ENCODE measurements around the gene EXOC3.
A peak's percentile ranks its signal among the peaks of the same experiment; 100 is the strongest.
"Not testable (repeated sequence)": the region's sequence is repeated elsewhere in the genome, so short reads cannot be mapped to it uniquely, and the experiment has no call there.

EXOC3 gene

DNA sequence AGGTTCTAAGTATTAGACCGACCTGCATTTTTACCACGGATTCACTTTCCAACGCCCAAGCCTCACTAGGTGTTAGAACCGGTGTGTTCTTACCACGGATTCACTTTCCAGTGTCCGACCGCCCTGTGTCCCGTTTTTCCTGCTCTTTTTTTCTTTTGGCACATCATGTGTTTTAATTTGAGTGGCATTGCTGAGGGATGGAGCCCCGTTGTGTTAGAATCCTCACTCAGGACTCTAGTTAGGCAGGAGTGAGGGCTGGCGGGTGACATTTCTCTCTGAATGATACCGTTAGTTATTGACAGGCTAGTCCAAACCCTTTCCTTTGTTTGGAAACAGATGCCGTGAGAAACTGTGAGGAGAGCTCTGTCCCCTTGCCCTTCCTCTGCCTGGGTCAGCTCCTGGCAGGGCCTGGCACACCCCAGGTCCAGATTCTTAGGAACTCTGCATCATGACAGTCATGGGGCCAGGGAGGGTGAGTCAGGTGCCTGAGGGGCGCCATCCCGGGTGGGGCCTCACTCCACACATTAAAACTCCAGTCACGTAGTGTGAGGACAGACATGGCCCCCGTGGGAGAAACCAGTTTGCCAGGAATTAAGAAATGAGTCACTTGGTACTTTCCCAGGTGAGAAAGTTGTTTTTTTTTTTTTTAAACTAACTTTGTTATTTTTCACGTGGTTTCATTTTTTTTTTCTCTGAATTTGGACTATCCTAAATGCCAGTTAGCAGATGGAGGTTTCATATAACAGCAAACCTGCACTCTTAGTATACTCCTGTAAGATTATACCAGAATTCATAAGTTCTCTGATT, 15.8 kb downstream of the EXOC3 start:
- no peak for DNase-seq

DNA sequence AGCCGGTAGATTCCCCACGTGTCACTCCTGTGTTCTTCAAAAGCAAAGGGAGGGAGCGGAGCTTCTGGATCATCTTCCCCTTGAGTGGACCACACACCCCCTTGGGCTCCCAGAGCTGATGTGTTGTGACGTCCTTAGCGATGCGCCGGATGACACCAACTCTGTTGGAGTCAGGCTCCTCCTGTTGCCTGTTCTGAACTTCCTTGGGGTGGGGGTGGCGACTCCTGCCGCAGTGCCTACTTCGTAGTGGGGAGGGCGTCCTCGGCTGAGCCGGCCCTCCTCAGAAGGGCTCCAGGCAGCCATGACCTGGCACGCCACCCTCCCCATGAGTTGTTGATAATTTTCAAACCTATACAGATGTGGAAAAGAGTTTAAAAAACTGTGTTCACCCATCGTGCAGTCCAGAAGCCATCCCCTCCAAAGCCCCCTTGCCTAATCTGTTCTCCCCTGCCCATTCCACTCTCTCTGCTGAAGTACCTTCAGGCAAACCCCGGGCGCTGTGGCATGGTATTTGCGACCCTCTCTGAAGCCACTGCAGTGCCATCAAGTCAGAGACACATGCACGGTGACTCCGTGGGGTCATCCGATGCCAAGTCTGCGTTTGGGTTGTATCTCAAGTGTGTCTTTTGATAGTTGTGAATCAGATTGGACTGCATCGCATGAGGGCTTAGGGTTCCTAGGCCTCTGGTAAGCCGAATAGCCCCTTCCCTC, 16.7 kb downstream of the EXOC3 start:
- DNase-seq, result no peak

DNA sequence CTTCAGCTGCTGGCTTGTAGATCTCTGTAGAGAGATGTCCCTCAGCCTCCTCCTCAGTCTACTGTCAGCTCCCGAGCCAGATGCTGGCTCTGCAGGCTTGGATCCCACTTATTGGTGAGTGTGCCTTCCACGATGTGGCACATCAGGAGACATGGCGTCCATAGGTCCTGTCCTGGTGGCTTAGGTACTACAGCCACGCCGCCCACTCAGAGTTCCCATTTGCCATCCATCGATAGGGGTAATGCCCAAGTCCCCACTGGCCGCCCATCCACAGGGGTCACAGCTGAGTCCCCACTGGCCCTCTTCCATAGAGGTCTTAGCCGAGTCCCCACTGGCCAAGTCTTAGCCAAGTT, 17.3 kb downstream of the EXOC3 start:
- no peak for DNase-seq

DNA sequence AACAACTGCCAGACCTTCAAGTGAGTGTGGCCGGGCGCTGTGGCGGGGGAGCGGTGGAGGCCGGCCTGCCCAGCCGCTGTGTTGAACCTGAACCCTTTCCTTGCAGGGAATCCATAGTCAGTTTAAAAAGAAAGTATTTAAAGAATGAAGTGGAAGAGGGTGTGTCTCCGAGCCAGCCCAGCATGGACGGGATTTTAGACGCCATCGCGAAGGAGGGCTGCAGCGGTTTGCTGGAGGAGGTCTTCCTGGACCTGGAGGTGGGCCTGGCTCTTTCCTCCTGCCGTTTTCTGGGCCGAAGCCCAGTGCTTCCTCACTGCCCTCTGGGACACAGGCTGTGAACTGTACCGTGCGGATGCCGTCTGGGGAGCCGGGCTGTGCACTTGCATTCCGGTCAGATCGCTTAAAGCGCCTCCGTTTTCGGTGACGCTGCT, 19.1 kb downstream of the EXOC3 start:
- DNase-seq, result no peak

DNA sequence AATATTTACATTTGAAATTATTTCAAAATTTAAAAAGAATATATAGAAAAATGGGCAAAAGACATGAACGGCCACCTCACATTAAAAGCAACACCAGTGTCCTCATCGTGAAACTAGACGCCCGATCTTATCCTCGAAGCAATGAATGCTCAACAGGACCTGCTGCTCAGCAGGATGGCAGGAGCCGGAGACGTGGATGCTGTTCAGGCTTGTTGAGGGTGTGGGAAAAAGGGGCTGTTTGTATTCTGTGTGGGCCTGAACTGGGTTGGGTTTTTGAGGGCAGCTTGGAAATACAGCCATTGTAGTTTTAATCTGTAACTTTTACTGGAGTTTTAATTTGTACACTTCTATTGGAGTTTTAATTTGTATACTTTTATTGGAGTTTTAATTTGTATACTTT, 20.3 kb downstream of the EXOC3 start:
- DNase-seq, result no peak

DNA sequence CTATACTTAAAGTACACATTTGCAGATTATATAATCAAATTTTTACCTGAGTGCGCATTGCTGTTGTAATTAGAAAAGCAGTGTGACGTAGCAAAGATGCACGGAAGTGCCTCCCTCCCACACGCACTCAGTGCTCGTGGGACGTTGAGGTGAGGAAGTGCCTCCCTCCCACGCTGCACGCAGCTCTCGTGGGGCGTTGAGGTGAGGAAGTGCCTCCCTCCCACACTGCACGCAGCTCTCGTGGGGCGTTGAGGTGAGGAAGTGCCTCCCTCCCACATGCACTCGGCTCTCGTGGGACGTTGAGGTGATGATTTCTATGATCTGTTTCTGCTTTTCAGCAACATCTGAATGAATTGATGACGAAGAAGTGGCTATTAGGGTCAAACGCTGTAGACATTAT, 21.0 kb downstream of the EXOC3 start:
- no peak for DNase-seq

DNA sequence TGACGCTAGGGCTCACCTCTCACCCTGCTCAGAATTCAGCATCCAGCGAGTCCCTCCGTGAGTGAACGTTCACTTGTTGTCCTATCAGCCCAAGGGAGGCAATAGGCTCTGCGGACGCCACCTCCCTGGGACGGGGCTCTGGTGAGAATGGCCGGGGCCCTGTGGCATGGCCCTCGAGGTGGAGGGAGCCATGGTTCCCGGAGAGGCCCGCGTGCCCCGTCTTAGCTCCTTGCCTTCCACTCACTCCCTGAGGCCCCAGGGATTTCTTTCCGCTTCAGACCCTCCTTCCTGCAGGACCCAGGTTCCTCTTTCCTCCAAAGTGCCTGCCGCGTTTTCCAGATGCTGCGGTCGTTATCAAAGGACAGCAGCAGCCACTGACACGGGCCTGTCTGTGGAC, 21.5 kb downstream of the EXOC3 start:
- no peak for DNase-seq

DNA sequence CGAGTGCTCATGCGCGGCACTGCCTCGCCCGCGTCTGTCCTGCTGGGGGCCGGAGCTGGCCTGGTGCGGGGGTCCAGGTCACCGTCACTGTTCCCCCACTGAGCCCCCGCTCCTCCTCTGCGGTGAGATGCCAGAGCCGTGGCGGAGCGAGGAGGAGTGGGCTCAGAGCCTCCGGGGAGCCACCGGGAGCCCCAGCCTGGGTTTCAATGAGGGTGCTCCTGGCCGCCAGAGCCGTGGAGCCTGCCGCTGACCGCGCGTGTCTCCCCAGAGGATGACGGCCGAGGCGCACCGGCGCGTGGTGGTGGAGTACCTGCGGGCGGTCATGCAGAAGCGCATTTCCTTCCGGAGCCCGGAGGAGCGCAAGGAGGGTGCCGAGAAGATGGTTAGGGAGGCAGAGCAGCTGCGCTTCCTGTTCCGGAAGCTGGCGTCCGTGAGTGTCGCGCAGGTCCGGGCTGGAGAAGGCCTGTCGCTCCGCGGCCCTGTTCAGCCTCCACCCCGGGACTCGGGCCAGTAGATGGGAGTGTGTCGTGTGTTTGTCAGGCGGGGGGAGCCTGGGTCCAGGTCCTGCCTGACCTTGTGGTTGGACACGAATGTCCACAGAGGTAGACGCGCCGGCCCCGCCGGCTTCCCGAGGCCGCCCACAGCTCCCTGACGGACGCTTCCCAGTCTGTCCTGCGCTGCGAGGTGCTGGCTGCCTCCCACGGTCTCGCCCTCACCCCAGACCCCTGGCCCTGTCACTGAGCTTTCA, 22.0 kb downstream of the EXOC3 start:
- DNase-seq, result no peak

DNA sequence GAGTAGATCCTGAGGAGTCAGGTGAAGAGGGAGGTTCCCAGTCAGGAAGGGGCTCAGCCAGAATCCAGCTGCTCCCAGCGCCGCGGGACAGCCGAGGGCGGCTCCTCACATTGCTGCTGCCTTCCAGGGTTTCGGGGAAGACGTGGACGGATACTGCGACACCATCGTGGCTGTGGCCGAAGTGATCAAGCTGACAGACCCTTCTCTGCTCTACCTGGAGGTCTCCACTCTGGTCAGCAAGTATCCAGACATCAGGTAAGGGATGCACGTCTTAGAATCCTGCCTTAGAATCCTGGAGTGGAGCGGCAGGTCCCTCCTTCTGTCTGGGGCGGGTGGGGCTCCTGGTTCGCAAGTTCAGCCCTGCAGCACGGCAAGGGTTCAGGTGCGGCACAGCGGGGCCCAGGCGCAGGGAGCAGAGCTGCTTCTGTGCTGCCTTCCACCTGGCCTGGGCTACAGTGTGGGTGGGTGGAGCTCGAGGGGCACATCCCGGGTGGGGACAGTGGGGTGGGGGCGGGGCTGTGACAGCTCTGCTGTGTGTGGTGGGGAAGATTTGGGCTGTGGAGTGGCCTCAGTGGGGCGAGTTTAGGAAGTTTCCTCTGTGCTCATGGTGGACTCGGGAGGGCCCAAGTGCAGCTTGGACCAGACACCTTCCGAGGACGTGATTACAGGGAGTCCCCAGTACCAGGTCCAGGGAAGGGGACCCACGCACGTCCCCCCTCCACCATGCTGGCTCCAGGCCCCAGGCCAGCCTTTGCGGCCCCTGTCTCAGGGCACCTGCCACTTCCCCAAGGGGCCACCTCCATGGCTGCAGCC, 22.8 kb downstream of the EXOC3 start:
- DNase-seq, result no peak

DNA sequence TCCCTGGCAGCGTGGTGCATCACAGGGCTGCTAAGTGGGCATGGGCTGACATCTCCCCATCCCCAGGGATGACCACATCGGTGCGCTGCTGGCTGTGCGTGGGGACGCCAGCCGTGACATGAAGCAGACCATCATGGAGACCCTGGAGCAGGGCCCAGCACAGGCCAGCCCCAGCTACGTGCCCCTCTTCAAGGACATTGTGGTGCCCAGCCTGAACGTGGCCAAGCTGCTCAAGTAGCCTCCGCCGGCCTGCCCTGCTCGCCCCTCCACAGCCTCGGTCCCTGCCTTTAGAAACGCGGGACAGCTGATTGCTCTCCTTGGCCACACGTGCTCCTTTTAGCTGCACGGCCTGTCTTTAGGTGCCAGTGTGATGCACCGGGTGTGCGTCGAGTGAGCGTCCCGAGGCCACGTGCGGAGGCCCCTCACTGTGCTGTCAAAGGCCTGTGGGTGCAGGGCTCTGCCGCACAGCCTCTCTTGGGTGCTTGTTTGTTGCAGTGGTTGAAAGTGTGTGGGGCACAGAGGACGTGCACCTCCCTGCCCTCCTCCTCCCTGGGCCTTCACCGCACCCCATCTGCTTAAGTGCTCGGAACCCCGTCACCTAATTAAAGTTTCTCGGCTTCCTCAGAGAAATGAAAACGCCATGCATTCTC, 23.8 kb downstream of the EXOC3 start:
- DNase-seq, result no peak

DNA sequence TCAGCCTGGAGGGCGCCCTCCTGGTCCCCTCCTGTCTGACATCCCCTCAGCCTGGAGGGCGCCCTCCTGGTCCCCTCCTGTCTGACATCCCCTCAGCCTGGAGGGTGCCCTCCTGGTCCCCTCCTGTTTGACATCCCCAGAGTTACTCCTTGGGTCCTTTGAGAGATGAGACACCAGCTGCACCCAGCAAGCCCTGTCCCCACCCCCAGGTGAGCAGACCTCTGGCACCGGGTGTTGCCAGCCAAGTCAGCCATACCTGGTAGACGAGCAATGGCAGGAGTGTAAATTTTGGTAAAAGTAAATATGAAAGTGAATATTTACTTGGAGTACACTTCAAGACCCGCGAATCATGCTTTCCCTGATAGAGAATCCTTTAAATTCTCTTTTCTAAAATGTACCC, 25.4 kb downstream of the EXOC3 start:
- DNase-seq, result no peak

DNA sequence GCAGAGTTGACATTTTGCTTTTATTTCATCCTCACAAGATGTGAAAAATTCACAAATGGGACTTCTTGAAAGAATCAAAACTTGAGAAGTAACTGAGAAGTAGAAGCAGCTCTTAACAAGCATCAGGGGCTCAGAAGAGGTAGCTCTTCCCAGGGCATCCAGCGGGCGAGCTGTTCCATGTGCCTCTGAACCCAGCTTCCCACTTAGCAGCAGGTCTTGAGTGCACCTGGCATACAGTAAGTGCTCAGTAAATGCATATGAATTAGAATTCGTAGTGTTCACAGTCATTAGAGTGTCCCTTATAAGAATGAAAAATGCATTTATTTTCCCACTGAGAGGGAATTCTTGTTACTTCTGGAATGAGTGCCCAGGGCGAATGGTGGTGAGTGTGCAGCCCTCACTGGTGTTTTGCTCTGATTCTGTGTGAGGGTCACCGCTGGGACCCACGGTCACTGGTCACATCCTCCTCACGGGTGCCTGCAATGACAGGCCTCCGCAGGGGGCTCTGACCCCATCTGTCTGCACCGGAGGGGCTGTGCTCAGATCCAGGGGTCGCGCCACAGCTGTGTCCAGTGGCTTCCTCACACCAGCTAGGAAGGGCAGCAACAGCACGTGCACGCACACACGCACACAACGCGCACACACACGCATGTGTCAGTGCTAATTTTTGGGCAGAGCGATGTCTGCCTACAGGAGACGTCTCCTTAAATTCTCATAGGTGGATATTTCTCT, 26.9 kb downstream of the EXOC3 start:
- DNase-seq, result no peak

DNA sequence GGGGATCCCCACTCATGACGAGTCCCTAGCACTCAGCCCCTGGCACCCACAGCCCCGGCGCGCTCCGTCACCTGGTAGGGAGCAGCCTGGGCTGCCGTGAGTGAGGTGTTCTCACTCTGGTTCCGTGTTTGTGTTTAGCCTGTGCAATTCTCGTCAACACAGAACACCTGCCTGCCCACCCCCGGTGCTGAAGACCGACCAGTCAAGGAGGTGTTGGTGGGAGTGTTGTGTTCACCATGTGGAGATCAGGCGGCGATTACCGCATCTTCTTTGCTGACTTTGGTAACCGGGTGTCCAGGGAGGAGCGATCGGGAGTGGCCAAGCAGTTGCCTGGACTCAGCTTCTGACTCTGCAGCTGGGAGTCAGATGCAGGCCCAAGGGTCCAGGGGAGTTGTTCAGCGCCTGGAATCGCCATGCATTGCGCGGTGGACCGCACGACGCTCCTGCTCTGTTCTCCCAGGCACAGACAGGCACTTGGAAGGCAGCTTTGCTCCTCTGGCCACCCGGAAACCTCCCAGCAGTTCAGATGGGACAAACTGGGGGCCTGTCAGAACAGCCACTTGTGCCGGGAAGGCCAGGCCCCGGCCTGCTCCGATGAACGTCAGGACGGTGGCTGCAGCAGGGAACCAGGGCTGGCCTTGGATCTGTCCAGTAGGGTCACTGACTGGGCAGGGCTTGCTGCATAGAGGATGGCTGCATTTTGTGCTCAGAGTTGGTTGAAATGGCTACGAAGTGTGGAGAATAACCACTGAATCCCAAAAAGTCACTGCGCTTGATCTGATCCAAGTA, 28.2 kb downstream of the EXOC3 start:
- no peak for DNase-seq

DNA sequence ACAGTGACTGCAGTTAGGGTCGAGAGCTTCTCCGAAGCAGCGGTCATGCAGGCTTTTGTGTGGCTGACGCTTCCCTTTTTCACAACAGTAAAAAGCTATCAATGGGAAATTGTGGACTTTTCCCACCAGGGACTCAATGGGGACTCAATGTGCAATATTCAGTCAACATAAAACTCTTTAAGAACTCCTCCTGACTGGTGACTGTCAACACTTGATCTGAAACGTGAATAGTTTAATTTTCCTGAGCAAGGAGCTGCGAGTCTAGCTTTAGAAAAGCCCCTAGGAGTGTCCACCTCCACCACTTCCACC, 28.7 kb downstream of the EXOC3 start:
- DNase-seq, result no peak

DNA sequence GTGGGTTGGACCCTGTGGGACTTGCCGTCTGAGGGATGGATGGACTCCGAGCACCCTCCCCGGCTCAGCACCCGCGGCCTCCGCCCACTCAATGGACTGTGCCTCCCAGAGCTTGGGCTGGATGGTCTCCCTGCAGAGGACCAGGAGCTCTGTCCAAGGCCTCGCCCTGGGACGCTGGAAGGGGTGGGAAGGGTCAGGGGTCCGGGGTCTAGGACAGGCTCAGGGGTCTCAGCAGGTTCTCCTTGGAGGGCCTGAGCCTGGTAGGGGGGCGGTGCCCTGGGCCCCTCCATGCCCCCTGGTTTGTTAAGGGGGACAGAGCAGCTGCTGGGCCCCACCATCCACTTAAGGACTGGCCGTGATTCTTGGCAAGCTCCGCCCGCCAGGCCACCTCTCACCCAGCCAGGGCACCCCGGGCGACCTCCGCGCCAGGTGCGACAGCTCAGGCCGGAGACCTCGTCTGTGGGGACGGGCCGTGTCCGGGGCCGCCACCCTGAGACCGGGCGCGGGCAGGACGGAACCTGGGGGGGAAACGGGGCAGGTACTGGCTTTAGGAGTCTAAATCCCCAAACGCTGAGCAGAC, 29.2 kb downstream of the EXOC3 start:
- DNase-seq, result no peak

DNA sequence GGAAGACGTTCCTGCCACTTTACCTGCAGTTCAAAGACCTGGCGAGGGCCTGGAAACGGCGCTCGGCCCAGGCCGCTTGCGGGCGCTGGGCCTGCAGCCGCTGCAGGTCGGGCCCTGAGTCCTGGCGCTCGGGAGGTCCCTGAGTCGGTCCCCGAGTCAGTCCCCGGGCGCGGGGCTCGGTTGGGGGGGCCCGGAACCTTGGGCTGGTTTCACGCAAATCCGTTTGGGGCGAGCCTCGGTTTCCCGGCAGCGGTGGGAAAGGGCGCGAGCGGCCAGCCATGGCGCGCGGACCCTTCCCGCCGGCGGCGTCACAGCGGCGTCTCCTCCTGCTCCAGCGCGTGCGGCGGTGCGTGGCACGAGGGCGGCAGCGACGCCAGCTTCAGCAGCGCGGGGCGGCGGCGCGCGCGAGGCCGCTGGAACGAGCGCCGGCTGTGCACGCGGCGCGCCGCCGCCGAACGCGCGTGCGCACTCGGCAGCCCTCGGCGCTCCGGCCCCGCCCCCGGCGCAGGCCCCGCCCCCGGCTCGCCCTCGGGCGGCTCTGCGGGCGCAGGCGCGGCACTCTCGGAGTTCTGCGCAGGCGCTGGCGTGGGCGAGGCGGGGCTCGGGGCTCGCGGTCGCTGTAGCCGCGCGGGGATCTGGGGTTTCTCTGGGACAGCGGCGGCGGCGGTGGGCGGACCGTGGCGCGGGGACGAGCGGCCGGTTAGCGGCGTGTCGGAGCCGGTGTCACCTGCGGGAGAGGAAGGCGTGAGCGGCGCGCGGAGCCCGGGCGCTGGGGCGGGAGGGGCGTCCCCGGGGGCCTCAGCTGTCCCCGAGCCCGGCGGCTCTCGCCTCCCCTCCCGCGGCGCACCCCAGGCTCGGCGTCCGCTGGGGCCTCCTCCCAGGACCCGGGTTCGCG, 29.9 kb downstream of the EXOC3 start:
- peak; percentile 94 for DNase-seq

DNA sequence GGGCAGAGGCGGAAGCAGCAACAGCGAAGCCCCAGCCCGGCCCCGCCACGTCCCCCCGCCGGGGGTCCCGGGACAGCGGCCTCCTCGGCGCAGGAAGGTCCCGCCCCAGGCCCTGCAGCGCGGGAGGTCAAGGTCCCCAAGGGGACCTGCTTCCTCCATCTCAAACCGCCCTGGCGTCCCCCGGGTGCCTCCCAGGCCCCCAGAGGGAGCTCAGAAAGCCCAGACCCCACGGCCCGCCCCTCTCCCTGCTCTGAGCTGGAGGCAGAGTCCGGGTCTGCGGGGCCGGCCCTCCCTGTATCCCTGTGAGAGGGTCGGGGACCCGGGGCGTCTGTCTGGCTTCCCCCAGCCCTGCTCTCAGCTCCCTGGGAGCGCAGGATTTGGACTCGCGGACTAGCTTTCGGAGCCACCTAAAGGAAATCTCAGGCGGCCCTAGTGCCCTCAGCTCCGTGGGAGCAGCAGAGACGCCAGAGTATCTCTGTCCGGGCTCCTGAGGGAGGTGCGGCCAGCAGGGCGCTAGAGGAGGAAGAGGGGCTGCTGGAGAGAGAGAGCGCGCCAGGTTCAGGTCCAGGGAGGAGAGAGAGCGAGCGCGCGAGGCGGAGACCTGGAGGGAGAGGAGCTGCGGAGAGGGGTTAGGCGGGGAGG, 30.7 kb downstream of the EXOC3 start:
- DNase-seq, result peak; percentile 73

DNA sequence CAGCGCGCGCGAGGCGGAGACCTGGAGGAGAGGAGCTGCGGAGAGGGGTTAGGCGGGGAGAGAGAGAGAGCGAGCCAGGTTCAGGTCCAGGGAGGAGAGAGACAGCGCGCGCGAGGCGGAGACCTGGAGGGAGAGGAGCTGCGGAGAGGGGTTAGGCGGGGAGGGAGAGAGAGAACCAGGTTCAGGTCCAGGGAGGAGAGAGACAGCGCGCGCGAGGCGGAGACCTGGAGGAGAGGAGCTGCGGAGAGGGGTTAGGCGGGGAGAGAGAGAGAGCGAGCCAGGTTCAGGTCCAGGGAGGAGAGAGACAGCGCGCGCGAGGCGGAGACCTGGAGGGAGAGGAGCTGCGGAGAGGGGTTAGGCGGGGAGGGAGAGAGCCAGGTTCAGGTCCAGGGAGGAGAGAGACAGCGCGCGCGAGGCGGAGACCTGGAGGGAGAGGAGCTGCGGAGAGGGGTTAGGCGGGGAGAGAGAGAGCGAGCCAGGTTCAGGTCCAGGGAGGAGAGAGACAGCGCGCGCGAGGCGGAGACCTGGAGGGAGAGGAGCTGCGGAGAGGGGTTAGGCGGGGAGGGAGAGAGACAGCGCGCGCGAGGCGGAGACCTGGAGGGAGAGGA, 31.4 kb downstream of the EXOC3 start:
- DNase-seq, result not testable (repeated sequence)
